ENCODE data around the gene BAIAP2. TPM values are rescaled to one million over a fixed set of nuclear protein-coding genes. Genes with fewer than 3 reads are reported as not detected.

Gene BAIAP2
- total and polyA plus RNA-seq, 10 of the 15 experiments (the other 5 are each of a cell fraction or from before 2014, with no cell fraction given), result 0.15 to 1.2 (median 0.46) TPM; not detected in 2

DNA sequence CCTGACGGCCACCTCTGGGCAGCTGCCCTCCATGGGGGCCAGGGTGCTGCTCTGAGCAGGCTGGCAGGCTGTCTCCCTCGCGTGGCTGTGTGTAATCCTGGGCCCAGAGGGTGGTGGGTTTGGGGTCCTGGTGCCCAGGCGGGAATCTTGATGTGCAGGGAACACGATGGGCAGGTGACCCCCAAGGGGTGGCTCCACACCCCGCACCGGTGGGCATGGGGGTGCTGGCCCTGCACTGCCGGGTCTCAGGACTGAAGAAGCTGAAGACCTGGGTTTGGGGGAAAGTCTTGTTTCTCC is 34.7 kb upstream of the BAIAP2 start:
- Histone ChIP-seq H3K4me3 (no peak overlapping the region), H3K4me2 (ENCODE audit: control insufficient read depth, insufficient read depth) (no peak overlapping the region), H3K4me1 (ENCODE audit: control insufficient read depth, insufficient read depth, low read length) (no peaks in the 10 kb centered on the region), H3K9me3 (replicated peaks; ENCODE audit: control insufficient read depth, insufficient read depth, low read length) (no peaks in the 10 kb centered on the region), H4K20me1 (ENCODE audit: control insufficient read depth, insufficient read depth) (no peaks in the 10 kb centered on the region; the same call in 1 of the 2 replicates), H2AFZ (ENCODE audit: control insufficient read depth, low read depth, low read length) (no peak overlapping the region), H3K36me3 (ENCODE audit: control insufficient read depth in 2 of 2, insufficient read depth in 2 of 2, low read length in 1 of 2) (peaks cover 2 to 8% of the 10 kb centered on the region in 2 experiments; a peak in 3 of 4 replicates), H3K9ac (ENCODE audit: control insufficient read depth, insufficient read depth, low read length) (no peak overlapping the region), H3K27me3 (replicated peaks in 1 of 2; ENCODE audit: control insufficient read depth in 2 of 2, insufficient read depth in 2 of 2, low read length in 1 of 2) (peaks cover 0 to 5% of the 10 kb centered on the region in 2 experiments; a peak in 3 of 4 replicates), H3K27ac (ENCODE audit: control insufficient read depth, insufficient read depth) (no peak overlapping the region), H3K79me2 (ENCODE audit: control insufficient read depth, insufficient read depth, low read length) (no peaks in the 10 kb centered on the region)
- 90% methylated on average over 8 of the region's 8 CpGs for WGBS (ENCODE audit: insufficient coverage, insufficient replicate concordance, low lambda C conversion rate, missing lambda C conversion rate)
- ChIA-PET POLR2A (no interaction called here), CTCF (no interaction called here), SMC1A (ENCODE audit: uncharacterized antibody, unreplicated experiment) (no interaction called here), RAD21 (ENCODE audit: unreplicated experiment) (no interaction called here)
- FAIRE-seq (no peak), ATAC-seq (no peak), DNase-seq (ENCODE audit: low read depth, low spot score) (no peak)
- in situ Hi-C loops (cut with MboI) (loop anchor here (25.0 kb wide), 1 partner anchor 237 kb away; the partner anchor contains the start of genes NDUFAF8 and TEPSIN), intact Hi-C loops (cut with micrococcal nuclease; ENCODE audit: unreplicated experiment) (no loop called here)
- TF ChIP-seq ZNF384 (IDR thresholded peaks at IDR 0.05; ENCODE audit: borderline replicate concordance, low read depth, low read length) (no peak), ZSCAN29 (IDR thresholded peaks at IDR 0.05) (no peak), MXI1 (IDR thresholded peaks at IDR 0.05; ENCODE audit: low read depth, low read length) (no peak), PAX8 (IDR thresholded peaks at IDR 0.05) (no peak), IKZF1 (conservative IDR thresholded peaks at IDR 0.05) (no peak), JUNB (IDR thresholded peaks at IDR 0.05) (no peak), POLR2A (IDR thresholded peaks at IDR 0.05; ENCODE audit: low read depth, low read length) (no peak), ZNF217 (IDR thresholded peaks at IDR 0.05) (no peak), NFIC (IDR thresholded peaks at IDR 0.05; ENCODE audit: low read depth, low read length) (no peak)
- TF ChIP-seq, protein P1, sequence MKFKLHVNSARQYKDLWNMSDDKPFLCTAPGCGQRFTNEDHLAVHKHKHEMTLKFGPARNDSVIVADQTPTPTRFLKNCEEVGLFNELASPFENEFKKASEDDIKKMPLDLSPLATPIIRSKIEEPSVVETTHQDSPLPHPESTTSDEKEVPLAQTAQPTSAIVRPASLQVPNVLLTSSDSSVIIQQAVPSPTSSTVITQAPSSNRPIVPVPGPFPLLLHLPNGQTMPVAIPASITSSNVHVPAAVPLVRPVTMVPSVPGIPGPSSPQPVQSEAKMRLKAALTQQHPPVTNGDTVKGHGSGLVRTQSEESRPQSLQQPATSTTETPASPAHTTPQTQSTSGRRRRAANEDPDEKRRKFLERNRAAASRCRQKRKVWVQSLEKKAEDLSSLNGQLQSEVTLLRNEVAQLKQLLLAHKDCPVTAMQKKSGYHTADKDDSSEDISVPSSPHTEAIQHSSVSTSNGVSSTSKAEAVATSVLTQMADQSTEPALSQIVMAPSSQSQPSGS (IDR thresholded peaks at IDR 0.05; ENCODE audit: low read length), result no peak
- no TSS peak for BruUV-seq (replicated peaks)
